ENCODE results near the gene BLOC1S4.
"Not testable (repeated sequence)": the region's sequence is repeated elsewhere in the genome, so short reads cannot be mapped to it uniquely, and the experiment has no call there.

The BLOC1S4 gene

GRCh38 chr4:6734165-6734786 lies 18.3 kb downstream of the BLOC1S4 start:
- no peak overlapping the region for H3K4me3 ChIP-seq (ENCODE audit: low read depth, low read length)

GRCh38 chr4:6739920-6740319 lies 23.9 kb downstream of the BLOC1S4 start:
- H3K4me3 ChIP-seq (ENCODE audit: low read depth, low read length) = no peak overlapping the region

- H3K4me3 ChIP-seq (ENCODE audit: low read depth, low read length) = no peak overlapping the region
Measured at GRCh38 chr4:6740347-6740746, 24.4 kb downstream of the BLOC1S4 start.

GRCh38 chr4:6742507-6742906 lies 26.5 kb downstream of the BLOC1S4 start:
- H3K4me3 ChIP-seq (ENCODE audit: low read depth, low read length) = no peak overlapping the region

GRCh38 chr4:6742989-6743388 lies 27.0 kb downstream of the BLOC1S4 start:
- no peak overlapping the region for H3K4me3 ChIP-seq (ENCODE audit: low read depth, low read length)

- H3K4me3 ChIP-seq (ENCODE audit: low read depth, low read length) = no peak overlapping the region
Measured at GRCh38 chr4:6746721-6747293, 30.8 kb downstream of the BLOC1S4 start.

GRCh38 chr4:6747294-6748051 lies 31.5 kb downstream of the BLOC1S4 start:
- H3K4me3 ChIP-seq (ENCODE audit: low read depth, low read length) = no peak overlapping the region

- H3K4me3 ChIP-seq (ENCODE audit: low read depth, low read length) = no peak overlapping the region
Measured at GRCh38 chr4:6748286-6748685, 32.3 kb downstream of the BLOC1S4 start.

- no peak overlapping the region for H3K4me3 ChIP-seq (ENCODE audit: low read depth, low read length)
Measured at GRCh38 chr4:6749340-6750171, 33.6 kb downstream of the BLOC1S4 start.

- no peak overlapping the region for H3K4me3 ChIP-seq (ENCODE audit: low read depth, low read length)
Measured at GRCh38 chr4:6750286-6751221, 34.6 kb downstream of the BLOC1S4 start.

GRCh38 chr4:6751611-6752485 lies 35.9 kb downstream of the BLOC1S4 start:
- no peak overlapping the region for H3K4me3 ChIP-seq (ENCODE audit: low read depth, low read length)

- no peak overlapping the region for H3K4me3 ChIP-seq (ENCODE audit: low read depth, low read length)
Measured at GRCh38 chr4:6752486-6752829, 36.5 kb downstream of the BLOC1S4 start.

GRCh38 chr4:6753103-6753560 lies 37.2 kb downstream of the BLOC1S4 start:
- H3K4me3 ChIP-seq (ENCODE audit: low read depth, low read length) = no peak overlapping the region

- H3K4me3 ChIP-seq (ENCODE audit: low read depth, low read length) = no peak overlapping the region
Measured at GRCh38 chr4:6753891-6754290, 37.9 kb downstream of the BLOC1S4 start.

- H3K4me3 ChIP-seq (ENCODE audit: low read depth, low read length) = no peak overlapping the region
Measured at GRCh38 chr4:6754481-6755087, 38.6 kb downstream of the BLOC1S4 start.

- no peak overlapping the region for H3K4me3 ChIP-seq (ENCODE audit: low read depth, low read length)
Measured at GRCh38 chr4:6755088-6755753, 39.2 kb downstream of the BLOC1S4 start.

- H3K4me3 ChIP-seq (ENCODE audit: low read depth, low read length) = not testable (repeated sequence)
Measured at GRCh38 chr4:6756345-6756744, 40.4 kb downstream of the BLOC1S4 start.

GRCh38 chr4:6758728-6759127 lies 42.8 kb downstream of the BLOC1S4 start:
- no peak overlapping the region for H3K4me3 ChIP-seq (ENCODE audit: low read depth, low read length)
